ENCODE results near the gene C1R.

Gene C1R

DNA sequence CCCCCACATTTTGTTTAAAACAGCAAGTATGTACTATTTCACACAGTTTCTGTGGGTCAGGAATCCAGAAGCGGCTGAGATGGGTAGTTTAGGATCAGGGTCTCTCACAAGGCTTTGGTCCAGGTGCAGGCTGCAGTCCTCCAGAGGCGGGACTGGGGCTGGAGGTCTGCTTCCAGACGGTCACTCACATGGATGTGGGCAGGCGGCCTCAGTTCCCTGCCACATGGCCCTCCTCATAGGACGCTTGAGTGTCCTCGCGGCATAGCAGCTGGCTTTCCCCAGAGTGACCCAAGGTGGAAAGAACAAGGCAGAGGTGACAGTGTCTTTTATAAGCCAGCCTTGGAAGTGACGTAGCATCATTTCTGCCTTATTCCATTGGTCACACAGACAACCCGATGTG lies 24.7 kb upstream of the C1R start:
- H3K36me3 ChIP-seq (ENCODE audit: insufficient read depth, low read length): peaks cover 22% of the 10 kb centered on the region
- H3K4me2 ChIP-seq (ENCODE audit: low read length): no peak overlapping the region
- H3K9ac ChIP-seq (ENCODE audit: low read depth, low read length): no peak overlapping the region
- no peaks in the 10 kb centered on the region for H3K9me3 ChIP-seq (replicated peaks; ENCODE audit: low read length)
- no peak overlapping the region for H3K4me3 ChIP-seq (ENCODE audit: low read length)
- no peaks in the 10 kb centered on the region for H3K27me3 ChIP-seq (ENCODE audit: control insufficient read depth, insufficient read depth, low read length)
- H3K4me1 ChIP-seq (ENCODE audit: control insufficient read depth, insufficient read depth, low read length): no peaks in the 10 kb centered on the region

DNA sequence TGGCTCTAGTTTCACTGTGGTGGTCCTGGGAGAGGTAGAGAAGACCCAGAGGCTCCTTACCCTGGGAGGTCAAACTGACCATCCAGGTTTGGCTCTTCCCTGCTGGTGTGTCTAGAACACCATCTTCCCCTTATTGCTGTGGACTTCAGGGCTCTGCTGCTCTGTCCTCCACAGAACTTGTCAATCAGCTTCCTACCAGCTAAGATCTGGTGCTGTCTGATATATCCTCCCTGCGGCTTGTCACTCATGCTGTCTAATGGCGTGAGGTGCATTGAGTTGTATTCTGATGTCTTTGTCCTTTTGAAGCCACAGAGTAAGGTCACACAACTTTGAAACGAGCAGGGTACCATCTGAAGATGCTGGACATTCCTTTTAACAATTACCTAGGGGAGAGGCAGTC lies 24.0 kb upstream of the C1R start:
- Histone ChIP-seq H3K36me3 (ENCODE audit: insufficient read depth, low read length) (peaks cover 22% of the 10 kb centered on the region), H3K9me3 (replicated peaks; ENCODE audit: low read length) (no peaks in the 10 kb centered on the region), H3K4me2 (ENCODE audit: low read length) (no peak overlapping the region), H3K4me3 (ENCODE audit: low read length) (no peak overlapping the region), H3K27me3 (ENCODE audit: control insufficient read depth, insufficient read depth, low read length) (no peaks in the 10 kb centered on the region), H3K9ac (ENCODE audit: low read depth, low read length) (no peak overlapping the region), H3K4me1 (ENCODE audit: control insufficient read depth, insufficient read depth, low read length) (no peaks in the 10 kb centered on the region)

DNA sequence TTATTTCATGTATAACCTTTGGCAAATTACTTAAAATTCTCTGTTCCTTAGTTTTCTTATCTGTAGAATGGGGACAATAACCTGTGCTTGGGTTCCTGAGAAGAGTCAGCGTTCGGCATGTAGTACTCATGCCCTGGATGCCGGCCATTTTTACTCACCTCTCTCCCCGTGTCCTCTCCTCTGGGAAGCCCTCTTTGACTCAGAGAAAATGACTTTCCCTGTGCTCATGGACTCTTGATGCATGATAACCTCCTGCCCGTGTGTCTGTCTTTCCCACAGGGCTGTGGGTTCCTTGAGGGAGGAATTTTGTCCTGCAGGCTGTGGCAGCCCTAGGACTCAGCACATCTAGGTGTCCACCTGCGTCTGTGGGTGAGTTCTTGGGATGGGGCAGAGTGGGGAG lies 22.6 kb upstream of the C1R start:
- peaks cover 22% of the 10 kb centered on the region for H3K36me3 ChIP-seq (ENCODE audit: insufficient read depth, low read length)
- H3K4me2 ChIP-seq (ENCODE audit: low read length): no peak overlapping the region
- H3K9ac ChIP-seq (ENCODE audit: low read depth, low read length): no peak overlapping the region
- no peaks in the 10 kb centered on the region for H3K9me3 ChIP-seq (replicated peaks; ENCODE audit: low read length)
- H3K4me3 ChIP-seq (ENCODE audit: low read length): no peak overlapping the region
- H3K27me3 ChIP-seq (ENCODE audit: control insufficient read depth, insufficient read depth, low read length): no peaks in the 10 kb centered on the region
- no peaks in the 10 kb centered on the region for H3K4me1 ChIP-seq (ENCODE audit: control insufficient read depth, insufficient read depth, low read length)

DNA sequence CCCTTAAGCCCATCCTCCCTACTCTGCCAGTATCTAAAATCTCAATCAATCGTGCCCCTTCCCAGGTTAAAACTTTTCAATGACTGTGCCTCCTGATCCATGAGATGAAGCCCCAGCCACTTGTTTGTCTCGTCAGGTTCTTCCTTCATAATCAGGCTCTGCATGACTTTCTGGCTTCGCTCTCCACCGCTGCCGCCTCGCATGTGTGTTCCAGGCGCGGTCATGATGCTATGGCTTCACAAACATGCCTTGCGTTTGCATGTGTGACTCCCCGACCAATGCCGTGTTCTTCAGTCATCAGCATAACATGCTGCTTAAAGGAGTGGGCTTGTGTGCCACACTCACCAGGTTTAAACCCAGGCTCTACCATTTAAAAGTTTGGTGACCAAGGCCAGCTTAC lies 21.8 kb upstream of the C1R start:
- Histone ChIP-seq H3K36me3 (ENCODE audit: insufficient read depth, low read length) (peaks cover 22% of the 10 kb centered on the region), H3K27me3 (ENCODE audit: control insufficient read depth, insufficient read depth, low read length) (no peaks in the 10 kb centered on the region), H3K9me3 (replicated peaks; ENCODE audit: low read length) (no peaks in the 10 kb centered on the region), H3K4me2 (ENCODE audit: low read length) (no peak overlapping the region), H3K4me3 (ENCODE audit: low read length) (no peak overlapping the region), H3K4me1 (ENCODE audit: control insufficient read depth, insufficient read depth, low read length) (peaks cover 5% of the 10 kb centered on the region), H3K9ac (ENCODE audit: low read depth, low read length) (no peak overlapping the region)

DNA sequence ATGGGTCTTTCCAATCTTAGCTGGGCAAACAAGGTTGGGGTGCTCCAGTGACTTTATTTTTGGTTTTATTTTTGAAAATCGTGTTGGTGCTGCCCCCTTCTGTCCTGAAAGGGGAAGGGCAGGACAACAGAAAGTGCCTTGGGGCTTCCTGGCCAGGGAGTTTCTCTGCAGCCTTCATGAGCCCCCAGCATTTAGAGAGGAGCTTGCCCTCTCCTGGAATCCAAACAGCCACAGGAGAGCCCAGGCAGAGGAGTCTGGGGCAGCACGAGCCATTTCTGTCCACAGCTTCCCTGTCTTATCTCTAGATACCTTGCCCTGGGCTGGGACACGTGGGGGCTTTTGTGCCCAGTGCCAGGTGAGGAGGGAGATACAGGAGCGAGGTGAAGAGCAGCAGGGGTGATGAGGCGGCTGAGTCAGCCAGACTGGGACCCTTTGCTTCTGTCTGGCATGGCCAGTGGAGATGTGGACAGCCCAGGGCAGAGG lies 21.2 kb upstream of the C1R start:
- H3K4me2 ChIP-seq (ENCODE audit: low read length): no peak overlapping the region
- H3K4me3 ChIP-seq (ENCODE audit: low read length): no peak overlapping the region
- H3K9me3 ChIP-seq (replicated peaks; ENCODE audit: low read length): no peaks in the 10 kb centered on the region
- peaks cover 22% of the 10 kb centered on the region for H3K36me3 ChIP-seq (ENCODE audit: insufficient read depth, low read length)
- peaks cover 5% of the 10 kb centered on the region for H3K4me1 ChIP-seq (ENCODE audit: control insufficient read depth, insufficient read depth, low read length)
- H3K27me3 ChIP-seq (ENCODE audit: control insufficient read depth, insufficient read depth, low read length): no peaks in the 10 kb centered on the region
- H3K9ac ChIP-seq (ENCODE audit: low read depth, low read length): no peak overlapping the region

DNA sequence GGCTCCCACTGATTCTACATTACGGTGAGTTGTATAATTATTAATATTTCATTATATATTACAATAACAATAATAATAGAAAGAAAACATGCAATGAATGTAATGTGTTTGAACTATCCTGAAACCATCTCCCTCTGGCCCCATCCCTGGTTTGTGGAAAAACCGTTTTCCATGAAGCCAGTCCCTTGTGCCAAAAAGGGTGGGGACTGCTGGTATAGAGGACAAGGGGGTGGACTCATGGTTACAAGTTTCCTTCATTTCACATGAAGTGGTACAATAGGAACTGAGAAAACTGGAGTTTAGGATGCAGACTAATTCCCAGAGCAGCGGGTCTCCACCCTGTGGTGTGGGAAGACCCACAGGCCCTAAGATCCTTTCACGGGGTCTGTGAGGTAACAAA lies 19.8 kb upstream of the C1R start:
- Histone ChIP-seq H3K4me1 (ENCODE audit: control insufficient read depth, insufficient read depth, low read length) (peaks cover 13% of the 10 kb centered on the region), H3K4me2 (ENCODE audit: low read length) (no peak overlapping the region), H3K36me3 (ENCODE audit: insufficient read depth, low read length) (peaks cover 17% of the 10 kb centered on the region), H3K27me3 (ENCODE audit: control insufficient read depth, insufficient read depth, low read length) (no peaks in the 10 kb centered on the region), H3K4me3 (ENCODE audit: low read length) (no peak overlapping the region), H3K9ac (ENCODE audit: low read depth, low read length) (no peak overlapping the region), H3K9me3 (replicated peaks; ENCODE audit: low read length) (no peaks in the 10 kb centered on the region)

DNA sequence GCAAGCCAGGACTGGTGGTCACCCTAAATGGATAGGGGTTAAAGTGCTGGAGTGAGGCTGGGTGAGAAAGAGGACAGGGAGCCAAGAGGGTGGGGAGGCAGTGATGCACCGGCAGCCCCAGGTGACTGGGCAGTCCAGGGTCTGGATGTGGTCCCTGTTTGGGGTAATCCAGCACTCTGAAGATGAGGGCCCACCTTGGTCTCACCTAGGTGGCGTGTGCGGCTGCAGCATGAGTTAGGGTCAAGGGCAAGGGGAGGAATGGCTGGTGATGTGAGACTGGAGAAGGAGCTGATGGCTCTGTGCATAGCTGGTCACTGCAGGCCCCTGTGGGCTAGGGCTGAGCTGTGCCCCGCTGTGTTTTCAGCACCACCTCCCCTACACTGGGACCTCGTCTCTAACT lies 18.4 kb upstream of the C1R start:
- H3K4me1 ChIP-seq (ENCODE audit: control insufficient read depth, insufficient read depth, low read length): peaks cover 13% of the 10 kb centered on the region
- H3K36me3 ChIP-seq (ENCODE audit: insufficient read depth, low read length): peaks cover 11% of the 10 kb centered on the region
- H3K4me3 ChIP-seq (ENCODE audit: low read length): no peak overlapping the region
- H3K9me3 ChIP-seq (replicated peaks; ENCODE audit: low read length): no peaks in the 10 kb centered on the region
- H3K9ac ChIP-seq (ENCODE audit: low read depth, low read length): no peak overlapping the region
- no peaks in the 10 kb centered on the region for H3K27me3 ChIP-seq (ENCODE audit: control insufficient read depth, insufficient read depth, low read length)
- no peak overlapping the region for H3K4me2 ChIP-seq (ENCODE audit: low read length)

DNA sequence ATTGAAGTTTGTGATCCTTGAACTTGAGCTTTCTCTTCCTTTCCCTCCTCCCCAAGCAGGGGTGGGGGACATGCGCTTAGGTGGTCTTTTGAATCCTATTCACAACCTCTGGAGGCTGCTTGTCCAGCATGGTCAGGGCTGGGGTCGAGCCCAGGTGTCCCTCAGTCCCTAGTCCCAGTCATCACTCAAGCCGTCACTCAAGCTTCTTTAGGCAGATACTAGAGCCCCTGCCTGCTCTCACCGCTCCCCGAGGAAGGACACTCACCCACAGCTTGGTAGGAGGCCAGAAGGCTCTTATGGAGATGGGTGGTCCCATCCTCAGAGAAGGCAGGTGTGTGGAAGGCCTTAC lies 17.3 kb upstream of the C1R start:
- Histone ChIP-seq H3K36me3 (ENCODE audit: insufficient read depth, low read length) (peaks cover 6% of the 10 kb centered on the region), H3K9ac (ENCODE audit: low read depth, low read length) (peak overlapping the region; percentile 86), H3K4me1 (ENCODE audit: control insufficient read depth, insufficient read depth, low read length) (peaks cover 13% of the 10 kb centered on the region), H3K4me3 (ENCODE audit: low read length) (peak overlapping the region; percentile 78), H3K4me2 (ENCODE audit: low read length) (peak overlapping the region; percentile 82), H3K9me3 (replicated peaks; ENCODE audit: low read length) (no peaks in the 10 kb centered on the region), H3K27me3 (ENCODE audit: control insufficient read depth, insufficient read depth, low read length) (no peaks in the 10 kb centered on the region)

DNA sequence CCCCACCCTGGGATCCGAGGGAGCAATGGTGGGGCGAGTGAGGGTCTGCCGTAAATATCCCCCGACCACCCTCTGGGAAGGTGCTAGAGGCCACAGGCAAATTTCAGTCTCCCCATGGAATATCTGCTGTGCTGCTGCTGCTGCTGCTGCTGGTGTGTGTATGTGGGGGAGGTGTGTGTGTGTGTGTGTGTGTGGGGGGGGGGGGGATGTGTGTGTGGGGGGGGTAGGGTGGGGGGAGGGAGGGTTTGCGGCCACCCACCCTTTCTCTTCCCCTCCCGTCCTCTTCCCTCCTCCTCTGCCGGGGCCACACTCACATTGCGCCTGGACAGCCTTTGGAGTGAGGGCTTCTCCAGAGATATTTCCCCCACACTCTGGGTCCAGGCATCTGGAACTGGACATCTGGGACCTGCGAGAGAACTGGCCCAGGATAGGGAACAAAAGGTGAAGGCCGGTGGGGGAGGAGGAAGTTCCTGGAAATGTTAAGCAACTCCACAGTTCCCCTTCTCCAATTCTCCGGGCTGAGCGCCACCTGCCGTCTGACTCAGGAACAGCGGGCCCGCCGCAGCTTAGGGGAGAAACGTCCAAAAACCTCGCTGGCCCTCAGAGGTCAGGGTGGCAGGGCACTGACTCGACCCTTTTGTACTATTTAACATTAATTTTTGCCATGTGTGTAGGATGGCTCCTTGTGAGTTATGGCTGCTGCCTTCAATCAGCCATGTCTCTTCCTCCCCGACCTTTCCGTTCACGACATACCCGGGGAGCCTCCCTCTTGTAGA lies 16.7 kb upstream of the C1R start, which contains the start of gene C1RL:
TSS of gene C1RL (minus strand) at position 419 of the 776 bp plus-strand sequence. CDS start at position 385, 34 bp downstream.
- Histone ChIP-seq H3K4me1 (ENCODE audit: control insufficient read depth, insufficient read depth, low read length) (peaks cover 13% of the 10 kb centered on the region), H3K9me3 (replicated peaks; ENCODE audit: low read length) (no peaks in the 10 kb centered on the region), H3K4me2 (ENCODE audit: low read length) (peak within 1 kb of the TSS; percentile 87), H3K4me3 (ENCODE audit: low read length) (peak within 1 kb of the TSS; percentile 78), H3K27me3 (ENCODE audit: control insufficient read depth, insufficient read depth, low read length) (no peaks in the 10 kb centered on the region), H3K36me3 (ENCODE audit: insufficient read depth, low read length) (peaks cover under 1% of the 10 kb centered on the region), H3K9ac (ENCODE audit: low read depth, low read length) (peak within 1 kb of the TSS; percentile 86)

DNA sequence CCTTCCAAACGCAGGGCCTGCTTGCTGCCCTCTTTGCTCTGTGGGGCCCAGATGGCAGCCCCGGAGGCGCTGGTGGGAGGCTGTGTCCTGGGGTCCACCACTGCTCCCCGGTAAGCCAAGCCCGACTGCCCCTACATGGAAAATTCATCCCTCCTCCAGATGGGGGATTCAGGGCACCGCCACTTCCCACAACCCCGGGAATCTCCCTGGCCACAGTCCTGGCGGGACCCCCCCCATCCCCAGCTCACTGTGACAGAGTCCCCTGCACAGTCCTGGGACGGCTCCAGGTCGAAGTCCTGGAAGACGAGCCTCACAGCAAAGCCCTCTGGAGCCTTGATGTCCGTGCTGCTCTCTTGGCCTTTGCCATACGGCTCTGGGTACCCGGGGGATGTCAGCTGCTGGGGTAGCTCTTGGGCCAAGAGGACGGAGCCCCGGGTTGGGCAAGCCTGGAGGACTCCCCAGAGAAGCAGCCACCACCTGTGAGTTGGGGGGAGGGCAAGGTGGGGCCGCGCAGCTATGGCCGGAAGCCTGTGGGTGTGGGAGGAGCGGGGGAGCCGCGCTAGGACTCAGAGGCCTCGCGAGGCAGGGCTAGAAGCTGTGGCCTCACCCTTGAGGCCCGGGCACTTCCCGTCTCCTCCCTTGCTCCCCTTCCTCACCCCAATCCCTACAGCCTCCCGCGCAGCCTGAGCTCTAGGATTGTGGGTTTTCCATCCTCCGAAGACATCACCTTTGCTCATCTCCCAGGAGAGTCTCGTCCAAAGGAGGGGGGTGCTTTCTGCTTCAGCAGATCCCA lies 16.0 kb upstream of the C1R start:
- peak overlapping the region; percentile 87 for H3K4me2 ChIP-seq (ENCODE audit: low read length)
- H3K9me3 ChIP-seq (replicated peaks; ENCODE audit: low read length): no peaks in the 10 kb centered on the region
- peak overlapping the region; percentile 78 for H3K4me3 ChIP-seq (ENCODE audit: low read length)
- no peaks in the 10 kb centered on the region for H3K27me3 ChIP-seq (ENCODE audit: control insufficient read depth, insufficient read depth, low read length)
- no peaks in the 10 kb centered on the region for H3K36me3 ChIP-seq (ENCODE audit: insufficient read depth, low read length)
- H3K4me1 ChIP-seq (ENCODE audit: control insufficient read depth, insufficient read depth, low read length): peaks cover 13% of the 10 kb centered on the region
- H3K9ac ChIP-seq (ENCODE audit: low read depth, low read length): peak overlapping the region; percentile 86

DNA sequence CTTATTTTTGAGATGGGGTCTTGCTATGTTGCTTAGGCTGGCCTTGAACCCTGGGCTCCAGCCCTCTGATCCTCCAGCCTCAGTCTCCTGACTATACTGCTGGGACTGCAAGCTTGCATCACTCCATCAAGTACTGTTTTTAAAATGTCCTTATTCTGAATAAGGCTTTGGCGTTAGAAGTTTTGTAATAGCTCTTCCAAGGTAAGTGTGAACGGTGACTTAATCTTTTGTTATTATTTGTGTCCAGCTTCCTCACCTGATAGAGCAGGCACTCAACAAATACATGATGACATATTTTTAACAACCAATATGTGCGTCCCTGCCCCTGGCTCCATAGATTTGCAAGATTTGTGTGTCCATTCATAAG lies 15.4 kb upstream of the C1R start:
- Histone ChIP-seq H3K4me3 (ENCODE audit: low read length) (peak overlapping the region; percentile 78), H3K9ac (ENCODE audit: low read depth, low read length) (peak overlapping the region; percentile 86)

More for the DNA sequence above, 15.4 kb upstream of the C1R start:
- Histone ChIP-seq H3K4me2 (ENCODE audit: low read length) (peak overlapping the region; percentile 87), H3K27me3 (ENCODE audit: control insufficient read depth, insufficient read depth, low read length) (no peaks in the 10 kb centered on the region), H3K36me3 (ENCODE audit: insufficient read depth, low read length) (no peaks in the 10 kb centered on the region), H3K4me1 (ENCODE audit: control insufficient read depth, insufficient read depth, low read length) (peaks cover 13% of the 10 kb centered on the region), H3K9me3 (replicated peaks; ENCODE audit: low read length) (no peaks in the 10 kb centered on the region)

All from skeletal muscle satellite cell (primary cell).